CD4-positive, alpha-beta T cell (primary cell): Measurements from ENCODE around the gene PGBD1. TPM values are rescaled to one million over a fixed set of nuclear protein-coding genes. Genes with fewer than 3 reads are reported as not detected.

Experiments
- ATAC-seq: fragments of 200-7000 bp; cut with Tn5 transposase; one replicate; pipeline ENCODE4 v1.10.0; 2022; ENCODE audit warnings: mild to moderate bottlenecking; ENCODE audit not compliant: poor library complexity
- CTCF ChIA-PET: fragments of 350-600 bp; sonication (Branson Sonifier 250); formaldehyde crosslinking; loops from one replicate; lab custom pipeline; 2021; ENCODE audit warnings: antibody characterized with exemption, inconsistent platforms; lab: Charles Lee
- POLR2A ChIA-PET: fragments of 350-600 bp; sonication (Branson Sonifier 250); formaldehyde crosslinking; loops from one replicate; lab custom pipeline; 2021; ENCODE audit warnings: antibody characterized with exemption, inconsistent platforms; lab: Charles Lee
- DNase-seq, 14 experiments: peaks; one replicate each; pipeline ENCODE4 v3.0.0-alpha.2; 2013 to 2020; ENCODE audit warnings: mixed read lengths in 2 of 14
- H3K27ac ChIP-seq, 2 donors: one replicate each; pipeline versions ENCODE4 v1.5.1 to v1.7.0; 2013; ENCODE audit warnings: low read length in 2 of 2, low read depth in 1 of 2, mild to moderate bottlenecking in 1 of 2
- H3K27me3 ChIP-seq, 2 experiments: 1 replicate in 1 of 2; 2 replicates in 1 of 2; pipeline versions ENCODE4 v1.6.1 to v1.7.0; 2013; ENCODE audit warnings: low read length in 2 of 2, control low read depth in 1 of 2, mild to moderate bottlenecking in 1 of 2, moderate library complexity in 1 of 2; ENCODE audit not compliant: insufficient read depth in 2 of 2, control insufficient read depth in 1 of 2
- H3K36me3 ChIP-seq: one replicate; pipeline ENCODE4 v1.6.1; 2013; ENCODE audit warnings: low read length, control low read depth; ENCODE audit not compliant: insufficient read depth
- H3K4me1 ChIP-seq: one replicate; pipeline ENCODE4 v1.6.1; 2013; ENCODE audit warnings: low read length, control low read depth; ENCODE audit not compliant: insufficient read depth
- H3K4me3 ChIP-seq: one replicate; pipeline ENCODE4 v1.5.1; 2013; ENCODE audit warnings: mild to moderate bottlenecking, low read length, moderate library complexity
- H3K9me3 ChIP-seq, 2 experiments: 1 replicate in 1 of 2; 2 replicates in 1 of 2; pipeline versions ENCODE4 v1.6.1 to v1.7.0; 2013; ENCODE audit warnings: low read length in 2 of 2, mild to moderate bottlenecking in 2 of 2, control low read depth in 1 of 2, moderate library complexity in 1 of 2; ENCODE audit not compliant: control insufficient read depth in 1 of 2, insufficient read depth in 1 of 2
- H3K27ac Mint-ChIP-seq: one replicate; pipeline ENCODE4 v1.8.0; 2020; ENCODE audit warnings: mixed read lengths
- H3K27me3 Mint-ChIP-seq: one replicate; pipeline ENCODE4 v1.8.0; 2021; ENCODE audit warnings: mixed read lengths
- H3K36me3 Mint-ChIP-seq: one replicate; pipeline ENCODE4 v1.8.0; 2021; ENCODE audit warnings: low read depth, mixed read lengths
- H3K4me1 Mint-ChIP-seq: one replicate; pipeline ENCODE4 v1.8.0; 2021; ENCODE audit warnings: low read depth, mixed read lengths
- H3K4me3 Mint-ChIP-seq: one replicate; pipeline ENCODE4 v1.8.0; 2020; ENCODE audit warnings: mild to moderate bottlenecking, mixed read lengths
- H3K9me3 Mint-ChIP-seq: one replicate; pipeline ENCODE4 v1.8.0; 2020; ENCODE audit warnings: mixed read lengths
- CTCF ChIP-seq: fragments of 200-600 bp; IDR thresholded peaks from one replicate; pipeline ENCODE4 v1.8.0; 2022; ENCODE audit warnings: antibody characterized with exemption, mild to moderate bottlenecking
- intact Hi-C, 2 experiments: fragments of 100-400 bp; cut with DNase I in 1 of 2; cut with micrococcal nuclease in 1 of 2; formaldehyde crosslinking; loops; one replicate each; pipeline versions ENCODE4 v1.15.1 to v1.9.0; 2023 to 2025; cut with DNase I, micrococcal nuclease
- total RNA-seq, 174 experiments: library from RNA in 2 of 174; stranded (reverse) in 2 of 174; gene quantifications; one replicate each; pipeline ENCODE4 v1.2.3 and lab custom pipeline; 2021 to 2026

PGBD1 gene
- total RNA-seq, 2 experiments from 2014 or later = 1.3 to 1.4 TPM

GRCh38 chr6:28347119-28347518, 65.7 kb downstream of the PGBD1 start:
- no peaks in the 10 kb centered on the region for H3K9me3 ChIP-seq
- H3K4me1 Mint-ChIP-seq = peaks cover 29% of the 10 kb centered on the region
- peaks cover 45% of the 10 kb centered on the region for H3K27me3 Mint-ChIP-seq
- no peak overlapping the region for H3K27ac ChIP-seq
- H3K36me3 Mint-ChIP-seq = peaks cover 9% of the 10 kb centered on the region
- H3K4me3 ChIP-seq = no peak overlapping the region
- peaks cover 13% of the 10 kb centered on the region for H3K4me1 ChIP-seq
- ChIA-PET CTCF (interaction anchor here (0.5 to 2.5 kb wide), 4 partner anchors 9 to 431 kb away, joined by 3 to 11 read pairs (median 3); no protein-coding TSS in a partner anchor), POLR2A (interaction anchor here (0.9 kb wide), 1 partner anchor 12 kb away, joined by 3 read pairs; no protein-coding TSS in a partner anchor)
- no peak for ATAC-seq
- no peak overlapping the region for H3K4me3 Mint-ChIP-seq
- peaks cover 0 to 11% of the 10 kb centered on the region in 2 experiments for H3K27me3 ChIP-seq
- H3K27ac Mint-ChIP-seq = no peak overlapping the region
- intact Hi-C loops = loop anchor here in 1 of 2 experiments (5.0 kb wide), 1 partner anchor 80 kb away; the partner anchor contains the start of gene ZSCAN26
- no peaks in the 10 kb centered on the region for H3K9me3 Mint-ChIP-seq
- H3K36me3 ChIP-seq = no peaks in the 10 kb centered on the region
- no peak for TF ChIP-seq CTCF
- DNase-seq = no peak

- intact Hi-C loops = loop anchor here in 1 of 2 experiments (1.0 to 5.0 kb wide), 2 partner anchors 50 to 82 kb away; partner anchors contain the start of genes ZSCAN12 and ZSCAN26
- peak overlapping the region; percentile 73 for H3K4me3 ChIP-seq
- H3K27ac Mint-ChIP-seq = peak overlapping the region; percentile 85
These were observed 68.0 kb downstream of the PGBD1 start for GRCh38 chr6:28349344-28349891.

More at GRCh38 chr6:28349344-28349891, 68.0 kb downstream of the PGBD1 start:
- Histone ChIP-seq H3K9me3 (no peaks in the 10 kb centered on the region), H3K4me1 (peaks cover 13% of the 10 kb centered on the region), H3K36me3 (no peaks in the 10 kb centered on the region), H3K27me3 (peaks cover 0 to 11% of the 10 kb centered on the region in 2 experiments), H3K27ac (no peak overlapping the region)
- ATAC-seq = no peak
- no peaks in the 10 kb centered on the region for H3K9me3 Mint-ChIP-seq
- peaks cover 31% of the 10 kb centered on the region for H3K27me3 Mint-ChIP-seq
- peaks cover 43% of the 10 kb centered on the region for H3K4me1 Mint-ChIP-seq
- DNase-seq = no peak
- H3K36me3 Mint-ChIP-seq = peaks cover 9% of the 10 kb centered on the region
- no peak for TF ChIP-seq CTCF
- CTCF ChIA-PET = interaction anchor here (0.6 to 0.8 kb wide), 2 partner anchors 82 to 824 kb away, joined by 3 read pairs; partner anchors contain the start of gene ZSCAN26
- POLR2A ChIA-PET = interaction anchor here (0.6 to 3.5 kb wide), 13 partner anchors 13 to 1202 kb away, joined by 3 to 21 read pairs (median 3); partner anchors contain the start of genes ZKSCAN4, ZKSCAN8, ZSCAN16 and ZSCAN26
- H3K4me3 Mint-ChIP-seq = peak overlapping the region; percentile 99
